NCI-H526 (cell line): Measurements from ENCODE around the gene DVL2.
"Not testable (repeated sequence)": the region's sequence is repeated elsewhere in the genome, so short reads cannot be mapped to it uniquely, and the experiment has no call there.

Experiments used
- DNase-seq, 2 experiments: peaks; one replicate each; lab custom pipeline; 2025; lab: John Stamatoyannopoulos, UW

Gene DVL2

DNA sequence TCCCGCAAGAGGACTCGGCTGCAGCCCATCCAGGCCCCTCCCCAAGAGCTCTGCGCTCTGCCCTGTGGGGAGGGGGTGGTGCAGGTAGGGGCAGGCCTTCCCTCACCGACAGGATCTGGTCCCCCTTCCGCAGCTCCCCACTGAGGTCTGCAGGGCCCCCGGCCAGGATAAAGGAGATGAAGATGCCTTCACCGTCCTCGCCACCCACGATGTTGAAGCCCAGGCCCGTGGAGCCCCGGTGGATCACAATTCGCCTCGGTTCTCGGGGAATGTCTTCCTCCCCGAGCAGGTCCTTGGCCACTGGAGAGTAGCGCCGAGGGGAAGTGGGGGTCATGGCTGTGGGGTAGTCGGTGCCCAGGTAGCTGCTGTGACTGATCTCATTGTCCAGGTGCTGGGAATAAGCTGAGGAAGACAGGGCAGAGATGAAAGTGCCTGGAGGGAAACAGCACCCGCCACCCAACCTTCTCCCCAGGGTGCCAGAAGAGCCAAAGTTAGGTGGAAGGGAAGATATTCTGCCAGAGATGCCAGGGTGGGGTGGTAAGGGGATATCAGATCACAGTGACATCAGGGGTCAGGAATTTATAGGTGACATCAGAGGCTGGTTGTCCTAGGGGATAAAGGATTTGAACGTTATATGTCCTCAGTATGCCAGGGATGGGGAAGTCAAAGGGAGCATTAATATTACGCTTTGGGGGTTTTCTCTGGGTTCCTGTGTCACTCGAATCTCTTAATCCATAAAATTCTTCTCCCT lies 37.5 kb downstream of the DVL2 start:
- DNase-seq: no peak

DNA sequence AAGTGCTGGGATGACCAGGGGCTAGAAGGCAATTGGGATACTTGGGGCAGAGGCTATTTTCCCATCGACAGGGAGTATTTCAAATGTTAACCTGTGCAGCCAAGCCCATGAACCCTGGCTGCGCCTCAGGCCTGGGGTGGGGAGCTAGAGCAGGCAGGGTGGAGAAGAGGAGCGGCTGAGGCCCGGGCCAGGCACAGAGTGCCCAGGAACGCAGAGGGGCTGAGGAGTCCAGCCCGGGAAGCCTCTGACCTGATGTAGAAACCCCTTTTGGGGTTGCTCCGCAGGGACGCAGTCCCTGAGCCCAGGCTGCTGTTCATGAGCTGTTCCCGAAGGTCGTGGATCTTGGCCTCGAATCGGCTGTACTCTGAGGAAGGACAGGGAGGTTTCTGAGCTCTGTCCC lies 38.3 kb downstream of the DVL2 start:
- no peak for DNase-seq

DNA sequence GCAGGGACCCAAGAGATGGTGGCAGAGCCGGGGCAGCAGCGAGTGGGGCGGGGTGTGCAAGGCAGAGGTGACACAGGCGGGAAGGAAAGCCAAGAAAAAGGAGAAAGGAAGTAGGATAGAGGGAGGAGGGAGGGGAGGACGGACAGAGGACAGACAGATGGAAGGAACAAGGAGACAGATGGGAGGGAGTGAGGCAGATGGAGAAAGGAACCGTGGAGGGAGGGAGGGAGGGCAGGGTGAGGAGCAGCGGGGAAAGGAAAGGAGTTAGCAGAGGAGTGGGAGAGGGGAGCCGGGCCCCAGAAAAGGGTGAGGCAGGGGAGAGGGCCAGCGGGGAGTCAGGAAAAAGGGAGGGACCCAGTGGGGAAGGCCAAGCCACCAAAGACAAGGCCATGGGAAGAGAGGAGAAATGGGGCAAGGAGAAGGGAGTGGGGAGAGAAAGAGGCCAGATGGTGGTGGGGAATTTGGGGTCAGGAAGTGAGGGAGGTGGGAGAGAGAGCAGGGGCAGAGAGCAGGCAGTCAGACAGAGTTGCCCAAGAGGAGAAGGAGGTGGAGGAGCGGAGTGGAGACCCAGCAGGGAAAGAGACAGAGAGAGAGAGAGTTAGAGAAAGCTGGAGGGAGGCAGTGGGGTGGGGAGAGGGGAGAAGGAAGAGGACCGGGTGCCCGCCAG lies 41.9 kb downstream of the DVL2 start:
- DNase-seq: no peak

GRCh38 chr17:7191571-7192270 lies 42.6 kb downstream of the DVL2 start:
- peak in 1 of 2 experiments; percentile 54 for DNase-seq

- no peak for DNase-seq
Measured at GRCh38 chr17:7191069-7191468, 43.2 kb downstream of the DVL2 start.

- no peak for DNase-seq
Measured at GRCh38 chr17:7190276-7190917, 43.9 kb downstream of the DVL2 start.

DNA sequence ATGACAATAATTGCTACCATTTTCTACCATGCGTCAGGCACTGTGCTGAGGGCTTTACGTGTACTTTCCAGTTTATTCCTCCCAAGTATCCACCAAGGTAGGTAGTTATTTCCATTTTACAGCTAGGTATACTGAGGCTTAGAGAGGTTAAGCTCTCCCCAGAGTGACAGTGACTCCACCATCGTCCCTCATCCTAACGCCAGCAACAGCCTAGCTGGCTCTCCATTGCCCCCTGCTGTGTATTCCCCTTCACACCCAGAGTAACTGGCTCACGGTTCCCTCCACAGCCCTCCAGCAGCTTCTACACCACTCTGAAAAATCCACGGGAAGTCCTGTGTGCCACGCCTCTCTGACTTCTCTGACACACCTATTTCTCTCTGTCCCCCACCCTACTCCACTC lies 48.1 kb downstream of the DVL2 start:
- DNase-seq: peak in 1 of 2 experiments; percentile 13

- no peak for DNase-seq
Measured at GRCh38 chr17:7184647-7185046, 49.7 kb downstream of the DVL2 start.

DNA sequence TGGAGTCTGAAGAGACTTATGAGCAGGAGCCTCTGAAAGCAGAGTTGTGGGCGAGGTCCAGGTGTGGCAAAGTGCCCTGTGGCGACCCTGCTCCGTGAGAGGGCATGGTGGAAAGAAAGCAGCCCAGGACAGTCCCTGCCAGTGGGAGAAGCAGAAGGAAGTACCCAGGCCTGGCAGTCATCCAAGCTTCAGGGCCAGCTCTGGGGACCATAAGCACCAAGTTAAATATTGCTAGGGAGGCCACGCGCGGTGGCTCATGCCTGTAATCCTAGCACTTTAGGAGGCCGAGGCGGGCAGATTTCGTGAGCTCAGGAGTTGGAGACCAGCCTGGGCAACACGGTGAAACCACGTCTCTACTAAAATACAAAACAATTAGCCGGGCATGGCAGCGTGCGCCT lies 50.2 kb downstream of the DVL2 start:
- DNase-seq: no peak

DNA sequence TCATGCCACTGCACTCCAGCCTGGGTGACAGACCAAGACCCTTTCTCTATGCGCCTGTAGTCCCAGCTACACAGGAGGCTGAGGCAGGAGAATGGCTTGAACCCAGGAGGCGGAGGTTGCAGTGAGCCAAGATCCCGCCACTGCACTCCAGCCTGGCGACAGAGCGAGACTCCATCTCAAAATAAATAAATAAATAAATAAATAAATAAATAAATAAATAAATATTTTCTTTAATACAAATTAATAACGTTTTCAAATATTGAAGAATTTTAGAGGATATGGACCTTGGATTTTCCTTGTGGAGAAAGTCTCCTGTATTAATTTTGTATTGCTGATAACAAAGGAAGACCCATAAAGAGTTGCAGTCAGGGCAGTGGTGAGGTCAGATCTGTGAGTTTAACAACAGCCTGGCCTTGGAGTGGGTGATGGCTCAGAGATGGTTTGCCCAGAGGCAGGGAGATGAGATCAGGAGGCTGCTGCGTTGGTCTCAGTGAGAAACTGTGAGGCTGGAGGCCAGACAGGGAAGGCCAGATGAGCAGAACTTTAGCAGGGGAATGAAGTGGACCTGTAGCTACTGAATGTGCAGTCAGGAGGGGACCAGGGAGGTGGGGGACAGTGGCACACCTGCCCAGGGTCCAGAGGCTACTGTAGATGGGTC lies 50.8 kb downstream of the DVL2 start:
- no peak for DNase-seq

- DNase-seq: not testable (repeated sequence)
Measured at GRCh38 chr17:7182101-7182500, 52.2 kb downstream of the DVL2 start.

- no peak for DNase-seq
Measured at GRCh38 chr17:7179317-7180254, 54.7 kb downstream of the DVL2 start, which contains the start of gene ASGR1. ASGR1 (minus strand) TSS chr17:7179370; CDS start chr17:7178563, 807 bp downstream.

DNA sequence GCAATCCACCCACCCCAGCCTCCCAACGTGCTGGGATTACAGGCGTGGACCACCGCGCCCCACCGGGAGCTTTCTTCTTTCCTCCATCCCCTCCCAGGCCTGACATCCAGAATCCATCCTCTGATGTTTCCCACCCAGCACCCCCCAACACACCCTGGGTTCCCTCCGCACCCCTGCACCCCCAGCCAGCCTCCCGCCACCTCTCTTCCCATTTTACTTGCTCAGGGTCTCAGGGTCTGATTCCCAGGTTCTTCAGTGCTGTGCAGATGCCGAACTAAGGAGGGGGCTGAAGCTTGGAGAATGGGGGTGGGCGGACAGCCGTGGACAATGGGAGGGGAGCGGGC lies 55.4 kb downstream of the DVL2 start:
- no peak for DNase-seq

GRCh38 chr17:7177954-7178477 lies 56.3 kb downstream of the DVL2 start:
- peak in 1 of 2 experiments; percentile 31 for DNase-seq

DNA sequence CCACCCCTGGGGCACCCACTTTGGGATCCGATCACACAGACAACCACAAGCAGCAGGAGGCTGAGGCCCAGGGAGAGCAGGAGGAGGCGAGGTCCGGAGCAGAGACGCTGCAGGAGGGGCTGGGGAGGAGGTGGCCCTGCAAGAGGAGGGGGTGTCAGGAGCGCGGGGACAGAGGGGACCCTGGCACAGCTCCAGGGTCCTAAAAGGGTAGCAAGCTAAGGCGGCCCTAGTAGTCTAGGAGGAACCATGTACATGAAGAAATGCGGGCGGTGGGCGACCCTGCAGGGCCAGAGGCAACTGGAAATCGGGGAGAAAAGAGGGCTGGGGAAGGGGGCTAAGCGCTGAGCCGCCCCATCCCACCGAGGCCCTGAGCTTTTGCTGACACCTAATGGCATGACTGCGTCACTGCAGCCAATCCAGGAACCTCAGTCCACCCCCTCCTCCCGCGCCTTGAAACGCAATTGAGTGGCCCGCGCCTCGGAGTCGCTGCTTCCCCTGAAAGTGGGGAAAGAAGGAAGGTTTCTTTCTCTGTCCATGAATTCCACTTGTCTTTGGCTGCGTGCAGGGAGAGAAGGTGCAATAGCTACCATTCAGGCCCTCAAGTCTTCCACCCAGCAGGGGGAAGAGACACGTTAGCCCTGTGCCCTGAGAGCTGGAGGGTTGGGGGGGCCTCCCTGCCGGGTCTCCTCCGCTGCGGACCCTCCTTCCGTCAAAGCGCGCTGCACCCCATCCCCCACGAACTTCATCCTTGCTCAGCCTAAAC lies 56.9 kb downstream of the DVL2 start:
- DNase-seq: peak in 1 of 2 experiments; percentile 76

GRCh38 chr17:7176841-7177190 lies 57.5 kb downstream of the DVL2 start:
- peak in 1 of 2 experiments; percentile 32 for DNase-seq

GRCh38 chr17:7176107-7176840 lies 58.0 kb downstream of the DVL2 start:
- DNase-seq: no peak
